Naive B cell (primary cell): ENCODE data around the gene FLT1. TPM values are rescaled to one million over a fixed set of nuclear protein-coding genes. Genes with fewer than 3 reads are reported as not detected.

Experiments used
- ATAC-seq, 2 donors: fragments of 150-1000 bp; cut with Tn5 transposase; 2 replicates each; pipeline ENCODE4 v1.10.0; 2021; ENCODE audit warnings: low read depth in 2 of 2, mild to moderate bottlenecking in 2 of 2, moderate library complexity in 2 of 2
- DNase-seq: peaks from one replicate; pipeline ENCODE4 v3.0.0; 2022
- H3K27ac Mint-ChIP-seq, 6 donors: one replicate each; pipeline ENCODE4 v1.8.0; 2020 to 2022; ENCODE audit warnings: mild to moderate bottlenecking in 6 of 6, mixed read lengths in 6 of 6, moderate library complexity in 5 of 6, inconsistent platforms in 2 of 6
- H3K27me3 Mint-ChIP-seq, 3 donors: one replicate each; pipeline ENCODE4 v1.8.0; 2021 to 2022; ENCODE audit warnings: mixed read lengths in 3 of 3, mild to moderate bottlenecking in 1 of 3
- H3K36me3 Mint-ChIP-seq, 2 donors: one replicate each; pipeline ENCODE4 v1.8.0; 2020 to 2022; ENCODE audit warnings: mixed read lengths in 2 of 2, inconsistent platforms in 1 of 2, mild to moderate bottlenecking in 1 of 2
- H3K4me1 Mint-ChIP-seq, 3 donors: one replicate each; pipeline ENCODE4 v1.8.0; 2020 to 2022; ENCODE audit warnings: mixed read lengths in 3 of 3, inconsistent platforms in 1 of 3, mild to moderate bottlenecking in 1 of 3, moderate library complexity in 1 of 3
- H3K4me3 Mint-ChIP-seq, 8 donors: one replicate each; pipeline ENCODE4 v1.8.0; 2020 to 2022; ENCODE audit warnings: mild to moderate bottlenecking in 8 of 8, mixed read lengths in 8 of 8, moderate library complexity in 8 of 8, inconsistent platforms in 2 of 8
- H3K9me3 Mint-ChIP-seq, 7 donors: one replicate each; pipeline ENCODE4 v1.8.0; 2020 to 2022; ENCODE audit warnings: mixed read lengths in 7 of 7, mild to moderate bottlenecking in 5 of 7, inconsistent platforms in 2 of 7, moderate library complexity in 1 of 7
- polyA plus RNA-seq, 6 donors: library from polyadenylated mRNA; unstranded; fragments of 300-500 nt; fragmentation: Illumina TruSeq; gene quantifications; one replicate each; pipeline ENCODE4 v1.2.3, GENCODE V29; 2021; ENCODE audit warnings: low read depth in 6 of 6

The FLT1 gene
- polyA plus RNA-seq, 6 donors from 2014 or later, result 1.3 to 4.2 (median 3.7) TPM

DNA sequence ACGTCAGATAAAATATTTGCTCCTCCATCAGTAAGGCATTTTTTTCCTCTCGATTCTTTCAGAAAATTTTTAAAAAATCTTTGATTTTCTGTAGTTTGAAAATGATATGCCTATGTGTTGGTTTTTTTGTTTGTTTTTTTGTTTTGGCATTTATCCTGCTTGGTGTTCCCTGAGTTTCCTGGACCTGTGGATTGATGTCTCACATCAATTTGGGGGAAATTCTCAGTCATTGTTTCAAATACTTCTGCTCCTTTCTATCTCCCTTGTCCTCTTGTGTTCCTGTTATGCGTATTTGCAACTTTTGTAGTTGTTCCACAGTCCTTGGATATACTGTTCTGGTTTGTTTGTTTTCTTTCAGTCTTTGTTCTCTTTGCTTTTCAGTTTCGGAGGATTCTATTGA is 18.8 kb upstream of the FLT1 start:
- H3K27me3 Mint-ChIP-seq, result peaks cover 5 to 17% (median 16%) of the 10 kb centered on the region in 3 donors
- no peak overlapping the region for H3K4me3 Mint-ChIP-seq
- DNase-seq (no peak), ATAC-seq (no peak)
- no peaks in the 10 kb centered on the region for H3K4me1 Mint-ChIP-seq
- H3K27ac Mint-ChIP-seq, result peak overlapping the region in 2 of 6 donors; percentile 0 to 8
- H3K9me3 Mint-ChIP-seq, result no peaks in the 10 kb centered on the region
- H3K36me3 Mint-ChIP-seq, result no peaks in the 10 kb centered on the region

GRCh38 chr13:28510542-28510941 is 15.6 kb upstream of the FLT1 start:
- DNase-seq, result no peak
- Mint-ChIP-seq H3K4me3 (no peak overlapping the region), H3K4me1 (peaks cover 3 to 5% (median 4%) of the 10 kb centered on the region in 3 donors), H3K27me3 (peaks cover 0 to 10% (median 8%) of the 10 kb centered on the region in 3 donors), H3K36me3 (no peaks in the 10 kb centered on the region), H3K27ac (no peak overlapping the region), H3K9me3 (no peaks in the 10 kb centered on the region)
- ATAC-seq, result no peak

GRCh38 chr13:28510066-28510465 is 15.1 kb upstream of the FLT1 start:
- Mint-ChIP-seq H3K9me3 (no peaks in the 10 kb centered on the region), H3K27ac (no peak overlapping the region), H3K4me3 (no peak overlapping the region), H3K4me1 (peaks cover 7 to 10% (median 8%) of the 10 kb centered on the region in 3 donors), H3K27me3 (peaks cover 0 to 9% (median 8%) of the 10 kb centered on the region in 3 donors), H3K36me3 (no peaks in the 10 kb centered on the region)
- ATAC-seq (no peak), DNase-seq (no peak)

- Mint-ChIP-seq H3K4me3 (peak overlapping the region in 2 of 8 donors; percentile 2 to 74), H3K9me3 (no peaks in the 10 kb centered on the region), H3K36me3 (peaks cover 0 to under 1% of the 10 kb centered on the region in 2 donors), H3K27me3 (peaks cover 0 to 4% (median 2%) of the 10 kb centered on the region in 3 donors), H3K27ac (peak overlapping the region in 1 of 6 donors; percentile 18), H3K4me1 (peaks cover 7 to 13% (median 10%) of the 10 kb centered on the region in 3 donors)
- DNase-seq, result no peak
- peak; percentile 51 to 65 for ATAC-seq
Measured at GRCh38 chr13:28505543-28506135, 10.7 kb upstream of the FLT1 start.

DNA sequence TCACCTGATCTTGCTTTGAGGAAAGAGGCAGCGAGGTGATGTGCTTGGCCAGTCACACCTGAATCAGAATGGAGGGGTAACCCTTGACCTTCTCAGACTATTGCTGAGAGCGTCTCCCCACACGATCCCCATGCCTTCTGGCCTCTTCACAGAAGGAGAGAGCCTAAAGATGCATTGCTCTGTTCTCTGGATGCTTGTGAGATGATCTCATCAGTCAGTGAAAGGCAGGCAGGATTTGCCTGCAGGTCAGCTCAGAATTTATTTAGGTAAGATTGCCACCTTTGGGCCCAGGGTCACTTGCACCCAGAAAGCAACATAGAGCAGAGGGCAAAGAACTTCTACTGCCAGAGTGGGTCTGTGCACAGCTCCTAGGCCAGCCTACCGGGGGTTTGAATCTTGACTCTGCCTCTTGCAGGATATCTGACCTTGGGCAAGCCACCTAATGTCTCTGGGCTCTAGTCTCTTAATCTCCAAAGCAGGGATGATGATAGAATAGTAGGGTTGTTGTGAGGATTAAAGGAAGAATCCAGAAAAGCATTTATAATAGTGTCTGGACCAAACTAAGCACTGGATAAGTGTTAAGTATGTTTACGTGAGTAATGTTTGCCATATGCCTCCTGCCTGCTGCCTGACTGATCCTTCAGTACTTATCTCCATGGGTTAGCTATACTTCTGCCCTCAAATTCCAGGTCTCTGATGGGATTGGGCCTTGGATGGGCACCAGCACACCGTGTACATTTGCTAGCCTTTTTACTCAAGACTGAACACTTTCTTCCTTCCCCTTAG is 8.4 kb upstream of the FLT1 start:
- peak overlapping the region in 1 of 8 donors; percentile 48 for H3K4me3 Mint-ChIP-seq
- H3K9me3 Mint-ChIP-seq, result no peaks in the 10 kb centered on the region
- H3K4me1 Mint-ChIP-seq, result peaks cover 7 to 13% (median 10%) of the 10 kb centered on the region in 3 donors
- peak overlapping the region in 1 of 6 donors; percentile 7 for H3K27ac Mint-ChIP-seq
- H3K36me3 Mint-ChIP-seq, result peaks cover 0 to 8% of the 10 kb centered on the region in 2 donors
- no peak for DNase-seq
- no peak for ATAC-seq
- peaks cover 0 to 12% (median 10%) of the 10 kb centered on the region in 3 donors for H3K27me3 Mint-ChIP-seq

GRCh38 chr13:28501547-28501946 is 6.6 kb upstream of the FLT1 start:
- H3K4me1 Mint-ChIP-seq, result peaks cover 7 to 13% (median 10%) of the 10 kb centered on the region in 3 donors
- H3K9me3 Mint-ChIP-seq, result no peaks in the 10 kb centered on the region
- no peak overlapping the region for H3K4me3 Mint-ChIP-seq
- peaks cover 0 to 8% of the 10 kb centered on the region in 2 donors for H3K36me3 Mint-ChIP-seq
- DNase-seq (no peak), ATAC-seq (no peak)
- H3K27me3 Mint-ChIP-seq, result peaks cover 2 to 23% (median 19%) of the 10 kb centered on the region in 3 donors
- H3K27ac Mint-ChIP-seq, result no peak overlapping the region

DNA sequence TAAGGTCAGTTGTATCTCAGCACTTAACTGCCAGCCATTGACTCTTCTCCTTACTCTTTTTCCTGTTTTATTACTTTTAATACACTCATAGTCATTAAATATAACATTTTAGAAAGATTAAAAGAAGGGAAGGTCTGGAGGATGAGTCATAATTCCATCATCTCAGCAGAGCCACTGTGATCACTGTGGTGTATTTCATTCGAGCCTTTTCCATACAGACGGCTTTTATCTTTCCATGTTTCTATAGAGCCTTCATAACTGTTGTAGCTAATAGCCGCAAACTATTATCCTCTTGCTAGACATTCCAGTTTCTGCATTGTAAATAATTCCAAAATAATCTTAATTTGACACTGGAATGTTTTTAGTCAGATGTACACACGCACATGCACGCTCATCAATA is 4.7 kb upstream of the FLT1 start:
- H3K27me3 Mint-ChIP-seq, result peaks cover 14 to 33% (median 29%) of the 10 kb centered on the region in 3 donors
- H3K4me3 Mint-ChIP-seq, result no peak overlapping the region
- no peak overlapping the region for H3K27ac Mint-ChIP-seq
- DNase-seq, result no peak
- H3K9me3 Mint-ChIP-seq, result no peaks in the 10 kb centered on the region
- peaks cover 3 to 11% (median 10%) of the 10 kb centered on the region in 3 donors for H3K4me1 Mint-ChIP-seq
- peaks cover 0 to 8% of the 10 kb centered on the region in 2 donors for H3K36me3 Mint-ChIP-seq
- ATAC-seq, result no peak

GRCh38 chr13:28498481-28499115 is 3.7 kb upstream of the FLT1 start:
- Mint-ChIP-seq H3K36me3 (peaks cover 0 to 8% of the 10 kb centered on the region in 2 donors), H3K4me1 (peaks cover 3 to 19% (median 11%) of the 10 kb centered on the region in 3 donors), H3K27me3 (peaks cover 23 to 40% (median 30%) of the 10 kb centered on the region in 3 donors), H3K4me3 (peak overlapping the region in 1 of 8 donors; percentile 26), H3K27ac (no peak overlapping the region), H3K9me3 (no peaks in the 10 kb centered on the region)
- DNase-seq (no peak), ATAC-seq (no peak)

GRCh38 chr13:28497143-28497876 is 2.4 kb upstream of the FLT1 start:
- Mint-ChIP-seq H3K27ac (no peak overlapping the region), H3K27me3 (peaks cover 34 to 53% (median 40%) of the 10 kb centered on the region in 3 donors)

GRCh38 chr13:28496188-28496564 is 1.2 kb upstream of the FLT1 start:
- Mint-ChIP-seq H3K27me3 (peaks cover 42 to 56% (median 46%) of the 10 kb centered on the region in 3 donors), H3K36me3 (peaks cover 0 to 8% of the 10 kb centered on the region in 2 donors), H3K4me1 (peaks cover 3 to 22% (median 16%) of the 10 kb centered on the region in 3 donors), H3K27ac (no peak overlapping the region), H3K9me3 (no peaks in the 10 kb centered on the region), H3K4me3 (peak overlapping the region; percentile 73 to 87 (median 80))
- ATAC-seq, result no peak
- DNase-seq, result no peak

More at GRCh38 chr13:28497143-28497876, 2.4 kb upstream of the FLT1 start:
- H3K4me3 Mint-ChIP-seq, result peak overlapping the region in 2 of 8 donors; percentile 25 to 79
- DNase-seq (no peak), ATAC-seq (no peak)
- H3K4me1 Mint-ChIP-seq, result peaks cover 3 to 22% (median 16%) of the 10 kb centered on the region in 3 donors
- no peaks in the 10 kb centered on the region for H3K9me3 Mint-ChIP-seq
- H3K36me3 Mint-ChIP-seq, result peaks cover 0 to 8% of the 10 kb centered on the region in 2 donors

GRCh38 chr13:28495538-28496187 is 735 bp upstream of the FLT1 start:
- DNase-seq (no peak), ATAC-seq (no peak)
- H3K9me3 Mint-ChIP-seq, result no peaks in the 10 kb centered on the region
- H3K27ac Mint-ChIP-seq, result peak overlapping the region in 1 of 6 donors; percentile 66
- peak overlapping the region; percentile 73 to 87 (median 82) for H3K4me3 Mint-ChIP-seq
- H3K4me1 Mint-ChIP-seq, result peaks cover 3 to 22% (median 16%) of the 10 kb centered on the region in 3 donors
- H3K27me3 Mint-ChIP-seq, result peaks cover 47 to 59% (median 51%) of the 10 kb centered on the region in 3 donors
- H3K36me3 Mint-ChIP-seq, result peaks cover 0 to 8% of the 10 kb centered on the region in 2 donors

DNA sequence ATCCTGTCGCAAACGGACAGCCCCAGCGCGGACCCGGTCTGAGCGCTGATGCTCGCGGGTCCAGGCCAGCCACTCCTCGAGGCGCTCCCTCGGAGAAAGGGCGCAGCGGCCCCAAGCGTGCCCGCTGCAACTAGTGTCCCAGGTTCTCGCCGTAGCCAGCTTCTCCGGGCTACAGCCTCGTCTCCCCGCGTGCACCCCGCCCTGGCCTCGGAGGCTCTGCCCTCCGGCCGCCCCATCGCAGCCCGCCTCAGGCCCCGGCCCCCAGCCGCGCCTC is 487 bp downstream of the FLT1 start:
- DNase-seq, result no peak
- peaks cover 59 to 65% (median 63%) of the 10 kb centered on the region in 3 donors for H3K27me3 Mint-ChIP-seq
- peaks cover 0 to 2% of the 10 kb centered on the region in 2 donors for H3K36me3 Mint-ChIP-seq
- H3K4me3 Mint-ChIP-seq, result peak overlapping the region; percentile 74 to 86 (median 78)
- ATAC-seq, result peak; percentile 24 to 33
- peak overlapping the region in 1 of 6 donors; percentile 30 for H3K27ac Mint-ChIP-seq
- peaks cover 5 to 24% (median 16%) of the 10 kb centered on the region in 3 donors for H3K4me1 Mint-ChIP-seq
- no peaks in the 10 kb centered on the region for H3K9me3 Mint-ChIP-seq
